NCI-H2196 (cell line): ENCODE results near the gene PSRC1.
"Not testable (repeated sequence)": the region's sequence is repeated elsewhere in the genome, so short reads cannot be mapped to it uniquely, and the experiment has no call there.

Experiments used
- DNase-seq: peaks from one replicate; lab custom pipeline; 2025; ENCODE audit not compliant: unreplicated experiment; lab: John Stamatoyannopoulos, UW

PSRC1 gene

DNA sequence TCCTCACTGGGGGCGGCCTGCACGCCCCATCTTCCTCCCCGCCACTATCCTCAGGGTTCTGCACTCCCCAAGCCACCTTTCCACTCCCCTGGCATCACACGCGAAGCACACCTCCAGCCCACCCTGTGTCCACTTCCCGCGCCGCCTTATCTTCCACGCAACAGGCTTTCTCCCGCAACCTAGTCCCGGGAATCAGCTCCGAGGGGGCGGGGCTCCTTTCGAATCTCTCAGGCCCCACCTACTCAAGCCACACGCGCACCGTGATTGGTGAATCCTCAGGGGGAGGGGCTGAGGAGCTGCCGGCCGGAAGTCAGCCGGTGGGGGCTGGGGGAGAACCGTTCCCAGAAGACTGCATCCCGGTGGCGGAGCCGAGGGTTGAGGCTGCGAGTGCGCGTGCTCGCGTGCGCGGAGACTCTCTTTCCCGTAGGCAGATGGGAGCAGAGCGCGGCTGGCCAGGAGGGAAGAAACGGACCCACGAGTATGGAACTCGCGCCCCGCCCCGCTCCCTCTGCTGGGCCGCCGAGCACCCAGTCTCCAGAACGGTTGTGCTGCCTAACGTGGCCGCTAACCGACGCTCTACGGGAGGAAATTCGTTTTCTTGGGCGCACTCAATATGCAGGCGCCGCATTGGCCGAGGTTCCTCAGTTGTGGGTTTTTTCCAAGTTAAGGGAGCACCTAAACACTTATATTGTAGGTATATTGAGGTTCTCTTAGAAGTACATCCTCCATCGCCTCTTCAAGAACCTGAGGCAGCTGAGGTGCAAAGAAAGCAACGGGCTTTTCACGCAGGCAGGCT, at the start of gene PSRC1:
PSRC1 (minus strand) TSS at position 194 of the 796 bp plus-strand sequence.
- peak; percentile 97 for DNase-seq

DNA sequence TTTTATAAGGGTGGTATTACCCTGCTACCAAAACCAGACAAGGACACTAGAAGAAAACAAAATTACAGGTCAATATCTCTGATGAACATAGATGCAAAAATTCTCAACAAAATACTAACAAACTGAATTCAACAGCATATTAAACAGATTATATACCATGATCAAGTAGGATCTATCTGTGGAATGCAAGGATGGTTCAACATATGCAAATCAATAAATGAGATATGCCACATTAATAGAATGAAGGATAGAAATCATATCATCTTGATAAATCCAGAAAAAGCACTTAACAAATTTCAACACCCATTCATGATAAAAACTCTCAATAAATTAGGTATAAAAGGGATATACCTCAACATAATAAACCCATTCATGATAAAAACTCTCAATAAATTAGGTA, 48.2 kb upstream of the PSRC1 start:
- no peak for DNase-seq

DNA sequence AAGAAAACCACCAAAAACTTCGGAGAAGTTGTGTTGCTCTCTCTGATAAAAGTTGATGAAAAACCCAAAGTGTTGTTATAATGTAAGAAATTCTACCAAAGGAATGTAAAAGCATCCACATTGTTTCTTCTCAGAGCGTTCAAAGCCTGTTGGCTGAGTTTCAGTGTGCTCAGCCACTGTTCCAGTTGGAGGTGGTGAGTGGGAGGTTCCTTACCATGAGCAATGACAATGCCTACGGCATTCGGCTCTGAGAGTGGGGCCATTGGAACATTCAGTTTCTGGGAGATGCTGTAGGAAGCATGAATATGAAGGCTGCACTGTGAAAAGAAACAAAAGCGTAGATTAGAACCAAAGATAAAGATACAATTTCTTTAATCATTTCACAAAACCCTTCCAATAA, 44.3 kb upstream of the PSRC1 start:
- DNase-seq, result no peak

DNA sequence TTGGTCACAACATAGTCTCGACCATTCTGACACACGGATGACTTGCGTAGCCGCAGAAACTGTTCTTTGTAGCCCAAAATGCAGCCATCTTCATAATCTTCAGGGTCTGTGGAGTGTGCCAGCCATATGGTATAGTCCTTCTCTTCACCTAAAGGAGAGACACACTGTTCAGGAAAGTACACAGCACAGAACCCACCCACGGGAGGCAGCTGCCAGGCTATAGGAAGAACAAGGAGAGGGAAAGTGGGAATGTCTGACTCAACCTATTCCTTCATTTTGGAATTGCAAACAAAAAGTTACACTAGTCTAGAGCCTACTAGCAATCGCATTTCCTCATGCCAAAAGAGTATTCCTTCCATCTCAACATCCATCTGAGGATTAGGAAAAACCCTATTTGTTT, 40.0 kb upstream of the PSRC1 start:
- DNase-seq, result no peak

DNA sequence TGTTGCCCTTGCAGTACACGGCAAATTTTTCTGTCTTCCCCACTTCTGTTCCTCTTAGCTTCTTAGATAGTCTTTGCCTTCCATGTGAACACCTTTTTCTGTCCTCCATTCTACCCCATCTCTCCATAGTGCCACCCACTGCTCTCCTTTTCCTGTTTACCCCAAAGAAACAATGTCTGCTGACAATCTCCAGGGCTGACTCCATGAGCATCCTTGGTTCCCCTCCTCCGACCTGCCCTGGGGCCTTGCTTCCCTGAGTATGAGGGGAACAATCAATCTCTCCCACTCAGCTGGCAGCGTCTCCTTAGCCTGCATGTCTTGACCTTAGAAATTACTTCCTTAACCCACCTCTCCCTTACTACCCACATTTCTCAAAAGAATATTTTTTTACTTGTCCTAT, 36.2 kb upstream of the PSRC1 start:
- no peak for DNase-seq

DNA sequence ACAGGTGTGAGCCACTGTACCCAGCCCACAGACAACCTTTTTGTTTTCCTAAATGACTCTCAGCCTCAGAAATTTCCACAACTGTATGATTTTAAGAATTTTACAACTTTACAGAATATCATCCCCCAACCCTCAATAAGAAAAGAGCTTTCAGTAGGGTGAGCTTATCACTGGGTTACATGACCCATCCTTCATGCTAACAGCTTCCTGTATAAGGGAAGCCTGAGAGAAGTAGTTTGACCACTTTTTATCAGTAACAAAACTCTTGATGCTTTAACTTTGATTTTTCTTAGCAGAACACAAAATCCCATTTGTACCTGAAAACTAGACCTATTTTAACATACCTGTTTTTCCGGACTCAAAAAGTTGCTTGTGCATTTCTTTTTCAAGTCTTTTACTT, 33.6 kb upstream of the PSRC1 start:
- no peak for DNase-seq

DNA sequence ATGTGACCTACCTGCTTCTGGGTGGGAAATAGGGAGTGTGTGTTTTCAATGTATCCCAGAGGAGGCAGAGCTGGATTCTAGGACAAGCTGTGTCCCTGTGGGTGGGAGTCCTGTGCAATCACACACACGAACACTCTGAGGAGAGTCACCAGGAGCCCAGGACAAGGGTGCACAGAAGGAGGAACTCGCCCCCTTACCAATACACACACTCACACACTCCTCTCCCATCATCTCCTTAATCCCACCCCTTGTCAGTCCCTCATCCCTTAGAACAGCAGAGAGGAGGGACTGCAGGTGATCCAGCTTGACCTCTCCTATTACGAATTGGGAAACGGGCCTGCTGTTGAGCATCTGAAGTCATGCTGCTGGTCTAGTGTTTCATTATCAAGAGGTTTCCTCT, 32.3 kb upstream of the PSRC1 start:
- no peak for DNase-seq

DNA sequence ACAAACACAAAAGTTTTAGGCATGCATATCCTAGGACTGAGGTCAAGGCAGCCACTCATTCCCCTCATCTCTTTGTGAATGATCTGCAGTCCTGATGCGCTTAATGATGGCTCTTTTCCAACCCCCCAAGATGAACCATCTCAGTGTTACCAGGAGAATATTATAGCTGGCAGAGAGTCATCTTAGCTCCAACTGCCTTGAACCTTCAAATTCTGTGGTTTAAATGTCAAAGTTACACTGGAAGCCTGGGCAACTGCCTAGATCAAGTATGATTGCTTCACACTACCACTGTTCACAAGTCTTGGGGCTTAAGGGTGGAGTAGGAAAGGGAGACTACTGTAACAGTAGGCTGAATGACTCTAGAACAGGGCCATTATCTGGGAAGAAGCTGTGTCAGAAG, 31.9 kb upstream of the PSRC1 start:
- no peak for DNase-seq

DNA sequence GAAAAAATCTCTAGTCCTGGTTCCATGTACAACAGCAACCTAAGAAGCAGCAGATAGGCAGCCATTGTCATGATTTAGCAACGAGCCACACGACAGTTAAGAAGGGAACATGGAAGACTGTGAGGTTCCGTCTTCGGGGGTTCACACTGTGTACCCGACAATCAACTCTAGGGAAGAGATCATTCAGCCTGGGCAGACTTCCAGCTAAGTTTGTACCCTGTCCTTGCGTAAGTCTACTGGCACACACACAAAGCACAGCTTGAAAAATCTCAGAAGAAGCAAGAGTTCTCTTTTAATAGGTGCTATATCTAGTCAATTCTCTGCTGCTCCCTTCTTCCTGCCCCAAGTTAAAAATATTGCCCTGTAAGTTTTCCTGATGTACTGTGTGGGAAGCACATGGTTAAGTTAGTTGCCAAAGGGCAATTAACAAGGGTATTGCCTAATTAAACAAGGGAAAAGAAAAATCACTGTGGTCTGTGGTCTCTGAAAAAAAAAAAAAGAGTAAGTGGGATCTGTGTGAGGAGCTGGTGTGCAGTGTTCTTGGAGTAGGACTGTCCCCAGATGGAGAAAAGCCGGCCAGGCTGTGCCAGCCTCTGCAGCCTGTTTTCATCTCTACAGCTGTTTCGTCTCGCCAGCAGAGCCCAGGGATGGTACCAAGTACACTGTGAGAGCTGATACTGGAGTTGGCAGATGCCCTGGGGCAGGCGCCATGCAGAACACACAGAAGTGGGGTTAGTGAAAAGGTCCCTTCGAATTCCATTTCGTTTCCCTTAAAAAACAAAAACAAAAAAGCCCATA, 30.2 kb upstream of the PSRC1 start:
- DNase-seq, result no peak

DNA sequence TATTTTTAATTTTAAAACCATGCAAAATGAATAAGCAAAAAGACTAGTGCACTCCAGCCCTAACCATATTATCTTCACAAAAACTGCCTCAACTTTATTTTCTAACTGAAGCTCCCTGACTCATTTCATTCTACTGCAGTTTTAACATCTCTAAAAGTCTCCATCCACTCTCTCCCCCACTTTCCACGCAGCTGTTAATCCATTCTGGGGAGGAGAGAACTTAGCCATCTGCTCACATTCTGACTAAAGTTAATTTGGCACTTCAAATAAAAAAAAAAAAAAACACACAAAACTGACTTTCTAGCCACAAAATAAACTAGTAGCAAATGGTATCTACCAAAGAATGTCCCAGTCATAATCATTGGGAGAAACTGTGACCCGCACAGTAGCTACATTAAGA, 29.3 kb upstream of the PSRC1 start:
- DNase-seq, result no peak

DNA sequence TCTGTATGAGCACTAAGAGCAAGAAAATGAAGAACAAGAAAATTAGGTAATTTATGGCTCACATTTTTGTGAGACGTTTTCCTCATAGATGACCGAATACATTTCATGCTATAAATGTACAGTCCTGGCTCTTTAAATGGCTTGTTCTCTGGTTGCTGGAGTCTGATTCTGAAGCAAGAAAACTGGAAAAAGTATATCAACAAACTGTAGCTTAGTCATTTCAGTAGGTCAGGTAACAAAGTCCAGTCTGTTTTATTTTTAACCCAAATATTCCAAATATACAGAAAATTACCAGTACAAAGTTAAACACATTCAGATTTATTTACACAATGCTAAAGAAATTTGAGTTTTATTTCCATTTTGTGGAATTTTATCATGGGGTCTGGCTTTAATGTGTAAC, 26.4 kb upstream of the PSRC1 start:
- no peak for DNase-seq

DNA sequence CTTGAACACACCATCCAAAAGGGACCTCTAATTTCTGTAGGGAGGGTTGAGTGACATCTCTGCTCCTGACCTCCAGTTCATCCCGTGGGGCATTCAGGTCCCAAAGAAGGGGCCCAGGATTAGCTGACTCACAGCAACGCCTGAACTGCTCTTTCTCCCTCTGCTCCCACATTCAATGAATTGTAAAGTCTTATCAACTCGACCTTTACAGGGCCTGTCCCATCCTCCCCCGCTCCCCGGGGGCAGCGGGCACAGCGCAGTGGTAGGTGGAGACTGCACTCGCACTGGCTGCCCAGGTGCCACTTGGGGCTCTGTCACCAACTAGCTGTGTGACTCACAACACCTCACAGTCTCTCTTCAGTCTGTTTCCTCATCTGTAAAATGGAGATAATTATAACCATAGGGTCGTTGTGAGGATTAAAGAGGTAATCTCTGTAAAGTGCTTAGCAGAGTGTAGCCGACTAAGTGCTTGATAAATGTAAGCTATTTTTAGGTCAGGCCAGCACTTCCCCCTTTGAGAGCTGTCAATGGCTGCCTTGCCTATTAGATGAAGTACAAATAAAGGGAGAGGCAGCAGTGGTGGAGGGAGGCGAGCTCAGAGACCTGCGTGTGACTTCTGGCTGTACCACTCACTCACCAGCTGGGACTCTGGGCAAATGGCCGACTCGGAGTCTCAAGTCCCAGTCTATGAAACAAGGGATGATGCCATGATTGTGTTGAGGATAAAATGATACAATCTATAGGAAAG, 24.5 kb upstream of the PSRC1 start:
- DNase-seq, result no peak

DNA sequence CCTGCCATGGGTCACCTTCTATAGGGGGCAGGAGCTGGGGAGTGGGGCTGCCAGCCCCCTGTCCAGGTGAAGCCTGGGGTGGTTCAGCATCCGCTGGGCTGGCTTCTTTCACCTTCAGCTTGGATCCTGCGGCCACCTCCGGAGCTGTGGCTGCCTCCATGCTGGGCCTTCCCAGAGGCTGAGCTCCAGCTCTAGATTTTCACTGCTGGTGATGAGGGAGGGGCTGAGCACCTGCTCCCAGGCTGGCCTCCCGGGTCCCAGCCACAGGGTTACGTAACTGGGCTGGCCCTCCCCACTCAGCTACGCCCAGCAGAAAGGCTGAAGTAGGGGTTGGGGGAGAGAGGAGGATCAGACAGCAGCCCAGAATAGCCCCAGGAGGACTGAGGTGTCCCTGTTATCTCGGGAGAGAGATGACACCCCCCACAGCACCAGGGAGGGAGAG, 23.9 kb upstream of the PSRC1 start, which contains the start of gene MYBPHL:
MYBPHL (minus strand) TSS at position 180 of the 442 bp plus-strand sequence; CDS start at position 160, 20 bp downstream.
- DNase-seq, result no peak

DNA sequence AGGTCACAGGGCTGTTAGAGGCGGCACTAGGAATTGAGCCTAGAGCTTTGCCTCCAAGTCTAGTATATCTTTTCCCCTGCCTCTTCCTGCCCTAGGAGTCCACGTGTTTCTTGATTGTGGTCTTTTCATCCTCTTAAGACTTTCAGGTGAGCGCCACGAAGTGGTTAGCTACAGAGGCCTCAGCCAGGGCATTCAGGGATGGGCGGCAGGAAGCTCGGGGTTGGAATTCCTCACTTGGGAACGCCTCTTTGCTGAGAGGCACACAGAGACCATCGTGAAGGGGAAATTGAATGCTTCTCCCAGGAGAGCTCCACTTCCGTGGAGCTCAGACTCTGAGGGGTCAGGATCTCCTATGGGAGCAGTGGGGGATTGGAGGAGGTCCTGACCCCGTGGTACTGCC, 23.0 kb upstream of the PSRC1 start:
- DNase-seq, result not testable (repeated sequence)

DNA sequence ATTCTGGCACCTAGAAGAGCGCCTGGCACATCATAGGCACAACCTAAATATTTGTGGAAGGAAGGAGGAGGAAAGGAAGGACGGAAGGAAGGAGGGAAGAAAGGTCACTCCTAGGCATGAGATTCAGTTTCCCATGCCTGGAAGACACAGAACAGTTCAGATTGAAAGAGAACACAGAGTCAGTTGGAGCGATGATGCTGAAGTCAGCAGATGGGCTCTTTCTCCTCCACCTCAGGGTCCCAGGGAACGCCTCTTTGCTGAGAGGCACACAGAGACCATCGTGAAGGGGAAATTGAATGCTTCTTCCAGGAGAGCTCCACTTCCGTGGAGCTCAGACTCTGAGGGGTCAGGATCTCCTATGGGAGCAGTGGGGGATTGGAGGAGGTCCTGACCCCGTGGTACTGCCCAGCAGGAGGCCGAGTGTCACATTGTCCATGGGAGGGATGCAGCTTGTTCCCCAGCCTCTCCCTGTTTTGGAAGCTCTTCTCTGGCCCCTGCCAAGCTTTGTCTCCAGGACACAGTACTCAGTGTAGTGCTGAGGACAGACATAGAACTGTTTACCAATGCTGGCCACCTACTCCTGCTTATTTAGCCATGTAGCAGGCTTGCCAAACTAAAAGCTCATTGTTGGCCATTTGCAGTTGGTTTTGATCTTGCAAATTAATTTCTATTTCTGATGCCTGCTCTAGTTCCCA, 21.4 kb upstream of the PSRC1 start:
- no peak for DNase-seq

DNA sequence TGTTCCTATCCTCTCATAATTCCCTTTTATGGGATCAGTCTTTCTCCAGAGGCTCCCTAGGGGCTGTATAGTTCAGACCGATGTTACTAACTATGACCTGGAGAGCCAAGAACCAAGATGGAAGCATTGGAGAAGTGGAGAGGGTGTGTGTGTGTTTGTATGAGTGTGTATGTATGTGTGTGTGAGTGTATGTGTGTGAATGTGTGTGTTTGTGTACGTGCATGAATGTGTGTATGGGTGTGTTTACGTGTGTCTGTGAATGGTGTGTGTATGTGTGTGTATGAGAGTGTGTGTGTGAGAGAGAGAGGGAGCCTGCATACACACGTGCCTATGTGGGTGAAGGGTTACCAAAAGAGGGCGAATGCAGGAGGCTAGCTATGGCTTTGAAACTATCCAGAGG, 18.9 kb upstream of the PSRC1 start:
- no peak for DNase-seq

DNA sequence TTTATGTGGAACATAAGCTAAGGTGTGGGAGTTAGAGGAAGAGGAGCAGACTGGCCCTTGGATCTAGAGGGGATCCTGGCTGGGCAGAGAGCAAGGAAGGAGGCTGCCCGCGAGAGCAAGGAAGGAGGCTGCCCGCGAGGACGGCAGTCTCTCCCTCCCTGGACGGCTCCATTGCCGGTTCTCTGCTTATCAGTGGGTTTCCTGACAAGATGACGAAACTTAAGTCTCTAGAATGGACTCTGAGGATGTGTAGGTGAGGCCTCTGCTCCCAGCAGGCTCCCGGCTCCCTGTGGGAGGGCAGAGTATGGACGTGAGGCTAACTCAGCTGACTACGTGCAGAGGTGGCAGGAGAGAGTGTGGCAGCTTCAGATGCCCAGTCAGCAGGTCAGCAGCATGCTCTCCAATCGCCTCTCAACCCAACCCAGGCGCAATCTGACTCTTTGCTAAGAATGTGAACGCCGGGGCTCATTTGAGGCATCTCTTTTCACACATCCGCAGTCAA, 17.8 kb upstream of the PSRC1 start:
- no peak for DNase-seq

DNA sequence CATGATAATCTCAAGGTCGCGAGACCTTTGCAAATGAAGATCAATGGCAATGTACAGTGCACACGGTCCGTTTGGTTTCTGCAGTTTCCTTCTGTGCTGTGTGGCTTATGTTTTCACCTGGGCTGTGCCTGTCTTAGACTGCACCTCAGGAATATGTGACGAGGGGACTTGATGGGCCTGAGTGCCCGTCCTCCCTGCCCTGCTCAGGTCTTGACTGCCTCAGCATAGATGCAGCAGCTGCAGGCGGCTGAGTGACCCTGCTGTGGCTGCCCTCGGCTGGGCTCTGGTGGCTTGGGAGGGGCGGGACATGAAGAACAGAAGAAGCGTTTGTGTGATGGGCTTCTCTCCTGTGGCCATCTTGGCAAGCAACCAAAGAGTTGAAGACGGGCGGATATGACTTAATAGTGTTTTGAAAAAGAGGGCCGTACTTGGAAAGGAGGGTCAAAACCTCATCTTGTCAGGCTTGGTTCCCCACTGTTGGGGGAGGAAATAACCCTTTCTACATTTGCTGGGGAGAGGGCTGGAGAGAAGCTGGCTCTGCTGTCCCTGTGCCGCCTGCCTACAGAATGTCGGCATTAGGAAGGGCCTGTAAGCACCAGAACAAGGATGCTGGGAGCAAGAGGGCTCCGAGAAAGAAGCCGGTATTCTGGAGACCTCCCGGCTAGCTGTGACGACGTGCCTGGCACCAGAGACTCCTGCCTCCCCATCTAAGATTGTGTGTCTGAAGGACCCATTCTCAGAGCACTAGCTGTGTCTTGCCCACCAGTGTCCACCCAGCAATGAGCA, 16.8 kb upstream of the PSRC1 start:
- no peak for DNase-seq

DNA sequence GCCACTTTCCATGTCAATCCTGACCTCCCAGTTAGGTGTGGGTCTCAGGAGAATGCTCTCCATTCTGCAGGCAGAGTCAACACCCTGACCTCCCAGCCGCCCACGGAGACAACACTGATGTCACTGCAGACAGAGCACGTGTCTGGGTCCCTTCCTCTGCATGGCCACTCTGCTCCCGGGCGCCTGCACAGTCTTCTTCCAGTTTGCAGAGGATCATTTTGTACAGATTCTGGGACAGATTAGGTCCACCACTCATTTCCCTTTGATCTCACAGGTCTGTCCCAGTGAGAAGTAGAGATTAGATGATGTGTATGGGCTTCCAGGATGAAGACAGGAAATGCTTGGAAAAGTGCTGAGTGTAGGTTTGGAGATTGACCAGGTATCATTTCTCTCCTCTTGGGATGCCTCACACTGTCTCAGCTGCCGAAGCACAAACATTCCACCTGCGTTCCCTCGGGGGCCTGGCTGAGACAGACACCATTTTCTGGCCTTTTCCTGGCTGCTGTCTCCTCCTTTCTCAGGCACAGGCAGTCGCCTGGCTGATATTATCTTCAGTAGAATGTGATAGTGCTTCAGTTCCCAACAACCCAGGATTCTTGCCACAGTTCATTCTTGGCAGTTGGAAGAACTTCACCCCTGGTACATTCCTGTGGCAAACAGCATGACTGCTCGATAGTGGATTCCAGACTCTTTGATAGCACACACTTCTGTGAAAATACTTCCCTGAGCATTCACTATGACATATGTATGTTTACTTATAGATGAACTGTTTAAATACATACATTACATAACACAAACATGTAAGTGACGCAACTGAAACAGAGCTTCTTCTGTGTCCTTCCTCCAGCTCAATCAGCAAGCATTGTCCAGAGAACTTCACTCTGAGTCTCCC, 16.0 kb upstream of the PSRC1 start:
- no peak for DNase-seq
